Duodenal mucosa (tissue), 2 donors: ENCODE measurements around the gene ZNF710.

ENCODE experiments used
- H3K27ac ChIP-seq: one replicate; pipeline ENCODE4 v1.7.0; 2013; ENCODE audit warnings: low read depth, low read length
- H3K27me3 ChIP-seq, 2 donors: one replicate each; pipeline ENCODE4 v1.7.0; 2013; ENCODE audit warnings: low read length in 2 of 2, control low read depth in 1 of 2; ENCODE audit not compliant: insufficient read depth in 2 of 2, control insufficient read depth in 1 of 2
- H3K36me3 ChIP-seq, 2 donors: one replicate each; pipeline ENCODE4 v1.7.0; 2013; ENCODE audit warnings: low read length in 2 of 2, control low read depth in 1 of 2; ENCODE audit not compliant: insufficient read depth in 2 of 2, control insufficient read depth in 1 of 2
- H3K4me1 ChIP-seq, 2 donors: one replicate each; pipeline ENCODE4 v1.7.0; 2013; ENCODE audit warnings: low read length in 2 of 2, control low read depth in 1 of 2; ENCODE audit not compliant: insufficient read depth in 2 of 2, control insufficient read depth in 1 of 2
- H3K4me3 ChIP-seq, 2 donors: one replicate each; pipeline ENCODE4 v1.7.0; 2013; ENCODE audit warnings: low read length in 2 of 2, low read depth in 1 of 2
- H3K9ac ChIP-seq, 2 donors: one replicate each; pipeline ENCODE4 v1.7.0; 2013; ENCODE audit warnings: low read length in 2 of 2, low read depth in 1 of 2
- H3K9me3 ChIP-seq, 2 donors: one replicate each; pipeline ENCODE4 v1.7.0; 2013; ENCODE audit warnings: low read length in 2 of 2, control low read depth in 1 of 2; ENCODE audit not compliant: control insufficient read depth in 1 of 2

Gene ZNF710

GRCh38 chr15:90036806-90037510 is 35.8 kb downstream of the ZNF710 start:
- H3K27me3 ChIP-seq = no peaks in the 10 kb centered on the region
- H3K4me1 ChIP-seq = peaks cover 63 to 73% of the 10 kb centered on the region in 2 donors
- no peak overlapping the region for H3K4me3 ChIP-seq
- H3K27ac ChIP-seq = no peak overlapping the region
- H3K9me3 ChIP-seq = no peaks in the 10 kb centered on the region
- no peak overlapping the region for H3K9ac ChIP-seq
- H3K36me3 ChIP-seq = no peaks in the 10 kb centered on the region

- no peak overlapping the region for H3K4me3 ChIP-seq
- H3K36me3 ChIP-seq = no peaks in the 10 kb centered on the region
- H3K27me3 ChIP-seq = no peaks in the 10 kb centered on the region
- H3K27ac ChIP-seq = no peak overlapping the region
- no peaks in the 10 kb centered on the region for H3K9me3 ChIP-seq
- H3K4me1 ChIP-seq = peaks cover 63 to 73% of the 10 kb centered on the region in 2 donors
- H3K9ac ChIP-seq = no peak overlapping the region
Measured at GRCh38 chr15:90037511-90037860, 36.4 kb downstream of the ZNF710 start.

GRCh38 chr15:90037961-90038631 is 37.0 kb downstream of the ZNF710 start:
- H3K9me3 ChIP-seq = no peaks in the 10 kb centered on the region
- H3K27ac ChIP-seq = no peak overlapping the region
- H3K27me3 ChIP-seq = no peaks in the 10 kb centered on the region
- H3K36me3 ChIP-seq = no peaks in the 10 kb centered on the region
- peaks cover 60 to 69% of the 10 kb centered on the region in 2 donors for H3K4me1 ChIP-seq
- no peak overlapping the region for H3K4me3 ChIP-seq
- no peak overlapping the region for H3K9ac ChIP-seq

- no peaks in the 10 kb centered on the region for H3K9me3 ChIP-seq
- H3K36me3 ChIP-seq = no peaks in the 10 kb centered on the region
- peaks cover 55 to 63% of the 10 kb centered on the region in 2 donors for H3K4me1 ChIP-seq
- no peaks in the 10 kb centered on the region for H3K27me3 ChIP-seq
- no peak overlapping the region for H3K4me3 ChIP-seq
- no peak overlapping the region for H3K27ac ChIP-seq
- H3K9ac ChIP-seq = no peak overlapping the region
Measured at GRCh38 chr15:90038632-90039095, 37.5 kb downstream of the ZNF710 start.

- no peaks in the 10 kb centered on the region for H3K9me3 ChIP-seq
- no peaks in the 10 kb centered on the region for H3K27me3 ChIP-seq
- H3K9ac ChIP-seq = no peak overlapping the region
- H3K36me3 ChIP-seq = peaks cover 0 to 3% of the 10 kb centered on the region in 2 donors
- H3K27ac ChIP-seq = no peak overlapping the region
- H3K4me3 ChIP-seq = no peak overlapping the region
- H3K4me1 ChIP-seq = peaks cover 41 to 50% of the 10 kb centered on the region in 2 donors
Measured at GRCh38 chr15:90039996-90040395, 38.9 kb downstream of the ZNF710 start.

- Histone ChIP-seq H3K27ac (no peak overlapping the region), H3K4me3 (no peak overlapping the region), H3K36me3 (peaks cover 0 to 3% of the 10 kb centered on the region in 2 donors), H3K4me1 (peaks cover 35 to 44% of the 10 kb centered on the region in 2 donors), H3K9me3 (no peaks in the 10 kb centered on the region), H3K27me3 (no peaks in the 10 kb centered on the region), H3K9ac (no peak overlapping the region)
Measured at GRCh38 chr15:90040618-90041017, 39.5 kb downstream of the ZNF710 start.

- peaks cover 0 to 3% of the 10 kb centered on the region in 2 donors for H3K36me3 ChIP-seq
- H3K9me3 ChIP-seq = no peaks in the 10 kb centered on the region
- peaks cover 39 to 47% of the 10 kb centered on the region in 2 donors for H3K4me1 ChIP-seq
- no peak overlapping the region for H3K27ac ChIP-seq
- H3K4me3 ChIP-seq = no peak overlapping the region
- H3K27me3 ChIP-seq = no peaks in the 10 kb centered on the region
- no peak overlapping the region for H3K9ac ChIP-seq
Measured at GRCh38 chr15:90042356-90042755, 41.2 kb downstream of the ZNF710 start.

- Histone ChIP-seq H3K4me1 (peaks cover 39 to 42% of the 10 kb centered on the region in 2 donors), H3K4me3 (no peak overlapping the region), H3K9me3 (no peaks in the 10 kb centered on the region), H3K27me3 (no peaks in the 10 kb centered on the region), H3K36me3 (peaks cover 0 to 3% of the 10 kb centered on the region in 2 donors), H3K9ac (no peak overlapping the region), H3K27ac (no peak overlapping the region)
Measured at GRCh38 chr15:90042766-90043529, 41.8 kb downstream of the ZNF710 start.

- H3K9ac ChIP-seq = no peak overlapping the region
- H3K27me3 ChIP-seq = no peaks in the 10 kb centered on the region
- H3K9me3 ChIP-seq = no peaks in the 10 kb centered on the region
- peaks cover 0 to 3% of the 10 kb centered on the region in 2 donors for H3K36me3 ChIP-seq
- no peak overlapping the region for H3K4me3 ChIP-seq
- H3K27ac ChIP-seq = no peak overlapping the region
- H3K4me1 ChIP-seq = peaks cover 36% of the 10 kb centered on the region in 2 donors
Measured at GRCh38 chr15:90043530-90044010, 42.4 kb downstream of the ZNF710 start.

GRCh38 chr15:90044191-90044590 is 43.1 kb downstream of the ZNF710 start:
- no peak overlapping the region for H3K4me3 ChIP-seq
- H3K27me3 ChIP-seq = no peaks in the 10 kb centered on the region
- no peaks in the 10 kb centered on the region for H3K9me3 ChIP-seq
- no peak overlapping the region for H3K27ac ChIP-seq
- peaks cover 0 to 3% of the 10 kb centered on the region in 2 donors for H3K36me3 ChIP-seq
- H3K9ac ChIP-seq = no peak overlapping the region
- H3K4me1 ChIP-seq = peaks cover 35 to 36% of the 10 kb centered on the region in 2 donors
